HG03175 (cell line): ENCODE measurements around the gene ZMYND8.
"Not testable (repeated sequence)": the region's sequence is repeated elsewhere in the genome, so short reads cannot be mapped to it uniquely, and the experiment has no call there.

Source experiments
- ATAC-seq: cut with Tn5 transposase; IDR thresholded peaks from one replicate; pipeline ENCODE4 v1.9.1; 2021; ENCODE audit warnings: mild to moderate bottlenecking, moderate library complexity; ENCODE audit not compliant: unreplicated experiment

Gene ZMYND8

GRCh38 chr20:47271046-47271615 is 85.4 kb downstream of the ZMYND8 start:
- no peak for ATAC-seq

GRCh38 chr20:47269309-47270165 is 87.0 kb downstream of the ZMYND8 start:
- no peak for ATAC-seq

DNA sequence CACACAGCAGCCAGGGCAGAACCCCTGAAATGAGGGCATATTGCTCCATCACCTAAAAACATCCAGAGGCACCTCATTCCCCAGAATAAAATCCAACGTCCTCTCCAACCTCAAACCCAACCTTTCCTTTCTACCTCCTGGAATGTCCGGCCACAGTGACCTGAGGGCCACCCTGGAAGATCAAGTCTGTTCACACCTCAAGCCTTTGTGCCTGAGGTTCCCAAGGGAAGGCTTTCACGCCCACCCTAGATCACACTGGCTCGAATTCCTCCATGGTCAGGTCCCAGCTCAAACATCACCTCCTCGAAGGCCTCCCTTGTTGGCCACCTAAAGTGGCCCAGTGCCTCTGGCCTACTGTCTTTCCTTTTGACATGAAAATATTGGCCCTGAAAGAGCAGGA is 88.9 kb downstream of the ZMYND8 start:
- ATAC-seq = no peak

DNA sequence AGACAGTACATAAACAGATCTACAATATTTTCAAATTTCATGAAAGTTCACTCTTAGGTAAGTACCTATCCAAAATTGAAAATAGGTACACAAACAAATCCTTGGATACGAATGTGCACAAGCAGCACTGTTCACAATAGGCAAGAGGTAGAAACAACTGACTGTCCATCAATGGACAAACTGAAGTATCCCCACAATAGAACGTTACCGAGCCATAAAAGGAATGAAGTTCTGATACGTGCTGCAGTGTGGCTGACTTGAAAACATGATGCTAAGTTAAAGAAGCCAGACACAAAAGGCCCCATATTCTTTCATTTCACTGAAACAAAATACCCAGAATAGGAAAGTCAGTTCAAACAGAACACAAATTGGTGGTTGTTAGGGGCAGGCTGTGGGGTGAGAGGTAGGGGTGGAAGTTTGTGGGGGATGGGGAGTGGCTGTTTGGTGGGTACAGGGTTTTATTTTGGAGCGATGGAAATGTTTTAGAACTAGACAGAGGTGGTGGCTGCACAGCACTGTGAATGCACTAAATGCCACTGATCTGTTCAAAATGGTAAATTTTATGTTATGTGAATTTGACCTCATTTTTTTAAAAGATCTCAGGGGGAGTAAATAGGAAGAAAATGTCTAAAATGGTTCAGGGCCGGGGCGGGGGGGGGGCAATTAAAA is 89.5 kb downstream of the ZMYND8 start:
- ATAC-seq = no peak

- no peak for ATAC-seq
Measured at GRCh38 chr20:47265984-47266383, 90.5 kb downstream of the ZMYND8 start.

GRCh38 chr20:47265214-47265613 is 91.3 kb downstream of the ZMYND8 start:
- no peak for ATAC-seq

GRCh38 chr20:47264137-47264769 is 92.2 kb downstream of the ZMYND8 start:
- ATAC-seq = not testable (repeated sequence)

GRCh38 chr20:47263465-47264084 is 92.9 kb downstream of the ZMYND8 start:
- no peak for ATAC-seq

GRCh38 chr20:47263080-47263464 is 93.4 kb downstream of the ZMYND8 start:
- ATAC-seq = no peak

- ATAC-seq = peak; percentile 60
Measured at GRCh38 chr20:47262365-47263013, 94.0 kb downstream of the ZMYND8 start.

DNA sequence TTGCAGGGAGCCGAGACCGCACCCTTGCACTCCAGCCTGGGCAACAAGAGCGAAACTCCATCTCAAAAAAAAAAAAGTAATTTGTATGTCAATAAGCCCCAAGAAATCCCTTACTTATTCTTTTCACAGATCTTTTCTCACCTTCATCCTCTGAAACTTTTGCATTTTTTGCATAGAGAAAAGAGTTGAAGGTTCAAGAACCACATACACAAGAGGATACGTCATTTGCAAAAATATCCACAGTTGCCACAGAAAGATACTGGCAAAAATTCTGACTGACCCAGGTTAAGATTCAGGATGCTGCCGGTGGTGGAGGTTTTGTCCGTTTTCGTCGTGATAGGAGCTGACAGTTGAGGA is 94.5 kb downstream of the ZMYND8 start:
- peak; percentile 26 for ATAC-seq

GRCh38 chr20:47261161-47261774 is 95.2 kb downstream of the ZMYND8 start:
- not testable (repeated sequence) for ATAC-seq

DNA sequence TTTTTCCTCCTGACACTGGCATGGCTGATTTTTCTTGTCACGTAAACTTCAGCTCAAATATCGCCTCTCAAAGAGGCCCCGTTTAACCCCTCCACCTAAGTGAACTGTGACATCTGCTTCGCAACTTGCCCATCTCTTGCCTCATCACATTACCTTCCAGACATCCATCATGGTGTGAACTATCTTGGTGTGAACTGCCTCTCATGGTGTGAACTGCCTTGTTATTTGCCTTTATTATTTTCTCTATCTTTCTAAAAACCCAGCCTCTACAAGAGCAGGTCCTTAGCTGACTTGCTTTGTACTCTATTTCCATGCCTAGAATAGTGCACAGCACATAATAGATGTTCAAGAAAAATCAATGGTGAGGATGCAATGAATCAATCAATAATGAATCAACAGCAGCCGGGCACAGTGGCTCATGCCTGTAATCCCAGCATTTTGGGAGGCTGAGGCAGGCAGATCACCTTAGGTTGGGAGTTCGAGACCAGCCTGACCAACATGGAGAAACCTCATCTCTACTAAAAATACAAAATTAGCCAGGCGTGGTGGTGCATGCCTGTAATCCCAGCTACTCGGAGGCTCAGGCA is 95.9 kb downstream of the ZMYND8 start:
- not testable (repeated sequence) for ATAC-seq

DNA sequence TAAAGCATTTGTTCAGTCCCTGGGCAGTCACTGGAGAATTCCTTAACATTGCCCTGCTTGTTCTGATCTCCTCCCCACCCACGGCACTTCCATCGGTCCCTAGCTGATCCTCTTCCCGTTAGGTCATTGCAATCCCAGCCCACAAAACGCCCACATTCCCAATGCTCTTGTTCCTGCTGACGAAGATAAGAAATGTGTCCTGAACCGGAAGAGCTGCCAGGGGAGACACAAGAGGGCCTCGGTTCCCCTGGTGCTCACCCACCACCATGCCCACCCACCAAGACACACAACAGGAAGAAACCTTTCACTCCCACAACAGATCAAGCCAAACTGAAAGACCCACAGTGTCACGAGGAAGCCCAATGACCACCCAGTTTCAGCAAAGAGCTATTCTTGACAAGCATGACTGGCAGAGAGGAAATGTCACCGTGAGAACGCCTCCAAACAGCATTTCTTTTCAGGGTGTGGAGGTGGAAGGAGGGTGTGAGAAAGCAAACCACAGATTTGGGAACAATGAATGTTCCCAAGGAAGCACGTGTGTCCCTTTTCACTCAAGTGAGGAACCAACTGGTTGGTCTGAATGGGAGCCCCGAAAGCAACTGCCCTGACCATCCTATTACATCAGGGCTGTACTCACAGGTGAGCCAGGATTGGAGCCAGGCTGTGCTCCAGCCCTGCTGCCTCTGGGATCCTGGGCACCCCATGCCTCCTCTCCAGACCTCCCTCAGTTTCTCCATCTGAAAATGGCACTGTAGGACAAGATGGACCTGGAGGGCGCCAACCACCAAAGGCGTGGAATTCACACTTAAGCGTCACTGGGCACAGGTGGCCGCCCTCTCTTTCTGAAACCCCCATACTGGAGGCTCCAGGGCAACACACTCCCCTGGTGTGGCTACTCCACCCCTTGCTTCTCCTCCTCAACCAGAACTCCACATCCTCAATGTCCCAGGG is 97.5 kb downstream of the ZMYND8 start:
- ATAC-seq = peak; percentile 38

DNA sequence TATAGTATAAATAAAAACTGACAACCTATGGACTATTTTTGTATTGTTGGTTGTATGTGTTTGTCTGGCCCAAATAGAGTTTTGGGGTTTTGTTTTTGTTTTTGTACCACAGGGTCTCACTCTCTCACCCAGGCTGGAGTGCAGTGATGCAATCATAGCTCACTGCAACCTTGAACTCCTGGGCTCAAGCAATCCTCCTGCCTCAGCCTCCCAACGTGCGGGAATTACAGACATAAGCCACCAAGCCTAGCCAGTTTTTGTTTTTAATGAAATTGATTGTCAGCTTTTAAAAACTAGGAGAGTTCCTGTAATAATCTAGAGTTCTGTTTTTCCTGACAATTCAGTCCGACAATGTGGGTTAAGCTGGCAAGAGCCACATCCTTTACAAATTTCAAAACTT is 98.7 kb downstream of the ZMYND8 start:
- ATAC-seq = no peak

DNA sequence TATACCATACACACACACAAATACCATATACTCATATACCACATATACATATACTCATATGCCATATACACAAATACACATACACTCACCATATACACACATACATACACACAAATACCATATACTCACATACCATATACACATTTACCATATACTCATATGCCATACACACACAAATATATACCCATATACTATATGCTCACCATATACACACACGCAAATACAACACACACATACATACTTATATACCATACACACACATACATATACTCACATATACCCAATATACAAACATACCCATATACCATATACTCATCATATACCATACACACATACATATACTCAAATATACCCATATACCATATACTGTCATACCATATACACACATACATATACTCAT is 99.2 kb downstream of the ZMYND8 start:
- no peak for ATAC-seq

DNA sequence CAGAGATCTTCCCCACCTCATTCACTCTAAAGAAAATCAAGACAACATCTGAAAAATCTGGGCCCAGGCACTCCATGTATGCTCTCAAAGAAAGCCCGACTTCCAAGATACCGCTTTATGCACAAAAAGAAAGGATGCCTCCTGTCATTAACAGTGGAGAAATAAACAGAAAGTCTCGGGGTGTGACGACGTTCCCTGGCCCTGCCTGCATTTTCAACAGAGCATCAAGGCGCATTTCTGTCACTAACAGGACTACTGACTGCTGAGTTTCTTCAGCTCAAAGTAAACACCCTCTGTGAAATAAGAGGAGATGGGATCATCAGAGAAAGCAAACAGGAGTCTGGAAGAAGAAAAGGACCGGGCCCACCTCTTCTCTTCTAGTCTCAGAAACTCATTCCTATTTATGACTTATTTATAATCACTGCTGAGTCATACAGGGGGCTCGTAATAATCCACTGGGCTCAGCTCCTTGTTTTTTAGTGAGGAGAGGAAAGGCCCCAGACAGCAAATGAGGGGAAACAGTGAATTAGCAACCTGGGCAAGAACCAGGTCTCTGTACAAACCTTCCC is 99.7 kb downstream of the ZMYND8 start:
- no peak for ATAC-seq

DNA sequence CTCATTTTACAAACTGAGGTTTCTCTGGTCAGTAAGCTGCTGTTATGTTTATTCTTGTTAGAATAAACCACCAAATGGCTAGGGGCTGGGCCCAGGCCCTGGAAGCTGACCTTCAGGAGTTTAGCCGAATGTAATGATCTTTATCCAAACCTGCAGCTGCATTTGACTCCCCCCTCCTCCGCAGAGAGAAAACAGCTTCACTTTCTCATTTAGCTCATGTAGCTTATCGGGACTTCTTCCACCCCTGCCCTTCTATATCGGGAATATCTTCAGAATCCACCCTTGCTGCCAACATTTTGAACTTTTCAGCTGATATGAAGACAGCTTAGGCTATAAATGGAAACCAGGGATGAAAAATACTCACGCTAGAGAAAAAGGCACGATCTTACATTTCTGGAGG is 102.6 kb downstream of the ZMYND8 start:
- ATAC-seq = no peak
